ENCODE measurements around the gene BST1. TPM values are rescaled to one million over a fixed set of nuclear protein-coding genes. Genes with fewer than 3 reads are reported as not detected.

Gene BST1
- total RNA-seq, 1 experiment from 2014 or later, result not detected

GRCh38 chr4:15716115-15716514 lies 13.2 kb downstream of the BST1 start:
- Histone ChIP-seq H3K4me2 (ENCODE audit: insufficient read depth, insufficient read length, low read length) (no peak overlapping the region), H3K9me3 (ENCODE audit: control insufficient read depth, low read depth, low read length) (no peaks in the 10 kb centered on the region), H3T11ph (ENCODE audit: low read length) (no peak overlapping the region), H3K23ac (ENCODE audit: insufficient read length, low read depth, low read length) (no peak overlapping the region), H3K56ac (ENCODE audit: insufficient read length, low read depth, low read length) (no peak overlapping the region), H4K8ac (replicated peaks; ENCODE audit: insufficient read length, low read depth, low read length) (no peak overlapping the region), H2BK15ac (ENCODE audit: low read depth, low read length) (no peak overlapping the region), H3K27me3 (ENCODE audit: insufficient read depth, low read length) (no peaks in the 10 kb centered on the region), H4K20me1 (ENCODE audit: control insufficient read depth, insufficient read depth, insufficient read length) (no peaks in the 10 kb centered on the region), H4K5ac (ENCODE audit: insufficient read length, low read depth, low read length) (no peak overlapping the region), H2BK12ac (ENCODE audit: insufficient read length, low read depth, low read length) (no peak overlapping the region), H4K91ac (ENCODE audit: insufficient read length, low read depth, low read length) (no peak overlapping the region), H2AK5ac (ENCODE audit: insufficient read length, low read length) (no peak overlapping the region), H2AFZ (ENCODE audit: low read length) (no peak overlapping the region), H3K4me1 (ENCODE audit: insufficient read depth, low read length) (no peaks in the 10 kb centered on the region), H3K79me2 (ENCODE audit: insufficient read depth, low read length) (no peaks in the 10 kb centered on the region), H3K27ac (ENCODE audit: insufficient read length, low read depth, low read length) (no peak overlapping the region), H2BK120ac (ENCODE audit: low read depth, low read length, poor library complexity, severe bottlenecking) (no peak overlapping the region), H3K79me1 (ENCODE audit: insufficient read depth, low read depth, low read length, poor library complexity, severe bottlenecking) (no peaks in the 10 kb centered on the region), H2BK20ac (ENCODE audit: low read depth, low read length, poor library complexity, severe bottlenecking) (no peak overlapping the region), H3K9ac (ENCODE audit: extremely low read depth, insufficient read length, low read length) (no peak overlapping the region), H3K4ac (ENCODE audit: low read depth, low read length) (no peak overlapping the region), H3K14ac (ENCODE audit: insufficient read depth, low read length) (no peak overlapping the region), H2BK5ac (ENCODE audit: insufficient read length, low read length) (no peak overlapping the region), H3K23me2 (ENCODE audit: insufficient read length, low read depth, low read length, poor library complexity, severe bottlenecking) (no peaks in the 10 kb centered on the region), H3K18ac (ENCODE audit: insufficient read length, low read depth, low read length) (no peak overlapping the region)
- TF ChIP-seq, protein P1, sequence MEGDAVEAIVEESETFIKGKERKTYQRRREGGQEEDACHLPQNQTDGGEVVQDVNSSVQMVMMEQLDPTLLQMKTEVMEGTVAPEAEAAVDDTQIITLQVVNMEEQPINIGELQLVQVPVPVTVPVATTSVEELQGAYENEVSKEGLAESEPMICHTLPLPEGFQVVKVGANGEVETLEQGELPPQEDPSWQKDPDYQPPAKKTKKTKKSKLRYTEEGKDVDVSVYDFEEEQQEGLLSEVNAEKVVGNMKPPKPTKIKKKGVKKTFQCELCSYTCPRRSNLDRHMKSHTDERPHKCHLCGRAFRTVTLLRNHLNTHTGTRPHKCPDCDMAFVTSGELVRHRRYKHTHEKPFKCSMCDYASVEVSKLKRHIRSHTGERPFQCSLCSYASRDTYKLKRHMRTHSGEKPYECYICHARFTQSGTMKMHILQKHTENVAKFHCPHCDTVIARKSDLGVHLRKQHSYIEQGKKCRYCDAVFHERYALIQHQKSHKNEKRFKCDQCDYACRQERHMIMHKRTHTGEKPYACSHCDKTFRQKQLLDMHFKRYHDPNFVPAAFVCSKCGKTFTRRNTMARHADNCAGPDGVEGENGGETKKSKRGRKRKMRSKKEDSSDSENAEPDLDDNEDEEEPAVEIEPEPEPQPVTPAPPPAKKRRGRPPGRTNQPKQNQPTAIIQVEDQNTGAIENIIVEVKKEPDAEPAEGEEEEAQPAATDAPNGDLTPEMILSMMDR (conservative IDR thresholded peaks at IDR 0.05), result no peak
- H3K27me3 Mint-ChIP-seq (ENCODE audit: low read depth), result no peaks in the 10 kb centered on the region; the same call in 1 of the 2 replicates
- no CpG with 5 or more reads among the region's 3 CpGs for WGBS (ENCODE audit: extremely low coverage, insufficient read length, low lambda C conversion rate)
- no peak overlapping the region for H3K4me3 Mint-ChIP-seq
- DNase-seq, result no peak
- peaks cover 4 to 12% of the 10 kb centered on the region in 2 experiments for H3K4me1 Mint-ChIP-seq
- H3K27ac Mint-ChIP-seq, result no peak overlapping the region
- no peaks in the 10 kb centered on the region for H3K36me3 Mint-ChIP-seq (ENCODE audit: insufficient read depth in 1 of 3, low read depth in 3 of 3)
- no peaks in the 10 kb centered on the region for H3K9me3 Mint-ChIP-seq
